Kasumi-1 (cell line): Measurements from ENCODE around the gene XPNPEP2.

ENCODE experiments used
- DNase-seq, 2 experiments: peaks; one replicate each; lab custom pipeline; 2025; lab: John Stamatoyannopoulos, UW

XPNPEP2 gene

DNA sequence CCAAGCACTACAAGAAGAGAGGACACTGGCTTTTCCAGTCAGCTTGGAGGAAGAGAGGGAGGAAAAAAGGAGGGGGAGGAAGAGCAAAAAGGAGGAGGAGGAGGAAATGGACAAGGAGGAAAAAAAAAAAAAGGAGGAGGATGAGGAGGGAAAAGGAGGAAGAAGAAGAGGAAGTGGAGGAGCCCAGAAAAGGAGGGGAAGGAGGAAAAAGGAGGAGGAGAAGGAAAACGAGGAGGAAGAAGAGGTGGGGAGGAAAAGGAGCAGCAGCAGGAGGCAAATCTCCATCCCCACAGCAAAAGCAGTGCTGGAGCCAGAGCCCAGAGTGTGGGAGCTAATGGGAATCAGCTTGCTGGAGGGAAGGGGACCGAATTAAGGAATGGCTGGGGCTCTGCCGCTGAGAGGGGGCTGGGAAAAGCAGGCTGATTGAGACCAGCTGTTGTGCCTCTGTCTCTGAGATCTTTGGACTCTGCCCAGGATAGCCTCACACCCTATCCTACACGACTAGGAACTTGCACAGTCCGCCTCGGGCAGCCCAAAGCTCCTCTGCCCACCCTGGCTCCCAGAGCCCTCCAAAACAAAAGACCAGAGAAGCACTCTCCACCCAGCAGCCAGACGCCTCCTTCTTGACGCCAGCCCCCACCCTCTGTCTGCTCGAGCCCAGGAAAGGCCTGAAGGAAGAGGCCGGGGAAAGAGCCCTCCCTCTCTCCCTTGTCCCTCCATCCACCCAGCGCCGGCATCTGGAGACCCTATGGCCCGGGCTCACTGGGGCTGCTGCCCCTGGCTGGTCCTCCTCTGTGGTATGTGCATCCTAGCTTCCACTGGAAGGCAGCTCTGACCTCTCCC lies at the start of gene XPNPEP2:
Gene XPNPEP2 (plus strand): TSS at position 514 of the 843 bp plus-strand sequence. CDS start 235 bp downstream, at position 749.
- no peak for DNase-seq

DNA sequence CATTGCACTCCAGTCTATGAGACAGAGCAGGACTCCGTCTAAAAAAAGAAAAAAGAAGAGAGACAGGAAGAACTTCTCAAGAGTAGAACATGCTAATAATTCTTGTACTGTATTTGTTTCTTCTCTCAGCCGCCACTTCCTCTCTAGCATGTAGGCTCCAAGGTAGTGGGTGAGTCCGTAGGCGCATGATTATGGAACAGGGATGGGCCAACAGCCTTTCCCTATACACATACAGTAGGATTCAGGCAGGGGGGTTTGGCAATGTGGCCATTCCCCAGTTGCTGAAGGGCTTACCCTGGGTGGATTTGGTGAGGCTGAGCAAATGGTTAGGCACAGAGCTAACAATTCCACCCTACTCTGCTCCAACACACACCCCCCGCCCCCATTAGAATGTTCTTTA lies 49.0 kb upstream of the XPNPEP2 start:
- no peak for DNase-seq

- DNase-seq, result no peak
Observed at GRCh38 chrX:129690435-129690834, 48.3 kb upstream of the XPNPEP2 start.

DNA sequence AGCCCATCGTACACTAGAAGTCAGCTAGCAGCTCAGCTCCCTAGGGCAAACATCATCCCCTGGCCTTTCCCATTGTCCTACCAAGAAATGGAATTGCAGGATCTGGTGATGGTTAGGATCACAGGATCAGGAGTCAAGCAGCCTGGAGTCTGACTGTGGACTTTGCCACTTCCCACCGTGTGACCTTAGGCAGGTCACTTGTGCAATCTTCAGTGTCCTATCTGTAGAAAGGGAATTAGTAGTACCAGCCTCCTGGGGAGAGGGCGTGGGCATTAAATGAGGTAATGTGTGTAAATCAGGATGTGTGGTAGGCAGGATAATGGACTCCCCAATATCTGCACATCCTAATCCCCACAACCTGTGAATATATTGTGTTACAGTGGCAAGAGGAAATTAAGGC lies 45.4 kb upstream of the XPNPEP2 start:
- no peak for DNase-seq

GRCh38 chrX:129694805-129695204 lies 44.0 kb upstream of the XPNPEP2 start:
- no peak for DNase-seq

- no peak for DNase-seq
Observed at GRCh38 chrX:129695535-129695934, 43.2 kb upstream of the XPNPEP2 start.

DNA sequence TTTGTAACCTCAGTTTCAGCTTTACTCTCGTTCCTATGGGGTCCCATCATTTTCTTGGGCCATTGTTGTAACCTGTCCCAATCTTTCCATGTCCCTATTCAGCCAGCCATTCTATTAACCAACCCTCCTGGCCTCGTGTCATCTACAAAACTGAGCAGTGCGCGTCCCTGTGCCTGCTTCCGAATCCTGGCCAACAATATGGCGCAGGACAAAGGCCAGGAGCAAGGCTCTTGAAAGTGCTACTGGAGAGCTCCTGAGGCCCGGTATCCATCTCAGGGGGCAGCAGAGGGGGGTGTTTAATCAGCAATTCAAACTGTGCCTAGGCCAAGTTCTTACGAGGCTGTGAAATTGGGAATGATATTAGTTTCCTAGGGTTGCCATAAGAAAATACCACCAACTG lies 42.8 kb upstream of the XPNPEP2 start:
- DNase-seq, result no peak

GRCh38 chrX:129696463-129697155 lies 42.2 kb upstream of the XPNPEP2 start:
- DNase-seq, result no peak

GRCh38 chrX:129697204-129697829 lies 41.5 kb upstream of the XPNPEP2 start:
- DNase-seq, result no peak

DNA sequence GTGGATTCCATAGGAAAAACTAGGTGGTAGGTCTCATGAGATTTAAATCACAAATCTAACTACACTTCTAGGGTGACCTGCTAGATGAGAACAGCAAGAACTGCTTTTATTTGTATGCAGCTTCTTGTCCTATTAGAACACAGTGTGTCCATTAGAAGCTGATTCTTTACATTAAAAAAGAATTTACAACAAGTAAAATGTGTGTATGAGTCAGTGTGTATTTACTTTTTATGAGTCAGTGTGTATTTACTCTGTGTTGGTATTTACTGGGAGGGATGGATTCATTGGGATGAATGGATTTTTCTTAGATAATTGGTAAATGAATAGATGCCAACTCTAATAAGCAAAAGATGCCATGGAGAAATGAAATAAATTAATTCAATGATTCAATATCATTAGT lies 40.6 kb upstream of the XPNPEP2 start:
- DNase-seq, result no peak

DNA sequence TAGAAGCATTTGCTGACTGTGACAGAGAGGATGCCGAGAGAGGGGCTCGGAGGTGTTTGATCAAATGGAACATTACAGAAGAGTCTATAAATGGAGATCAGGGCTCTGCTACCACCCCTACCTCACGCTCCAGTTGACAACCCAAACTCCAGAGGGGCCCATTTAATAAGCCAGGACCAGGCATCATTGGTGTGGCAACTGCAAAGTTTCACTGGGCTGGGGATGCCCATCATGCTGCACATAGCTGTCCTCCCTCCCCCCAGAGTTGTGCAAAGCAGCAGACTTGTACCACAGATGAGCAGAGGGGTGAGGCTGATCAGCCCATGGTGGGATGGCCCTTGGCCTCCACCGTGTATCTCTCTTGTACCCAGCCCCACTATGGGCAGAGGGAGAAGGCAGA lies 38.2 kb upstream of the XPNPEP2 start:
- DNase-seq, result no peak

- DNase-seq, result no peak
Observed at GRCh38 chrX:129701624-129702069, 37.1 kb upstream of the XPNPEP2 start.

DNA sequence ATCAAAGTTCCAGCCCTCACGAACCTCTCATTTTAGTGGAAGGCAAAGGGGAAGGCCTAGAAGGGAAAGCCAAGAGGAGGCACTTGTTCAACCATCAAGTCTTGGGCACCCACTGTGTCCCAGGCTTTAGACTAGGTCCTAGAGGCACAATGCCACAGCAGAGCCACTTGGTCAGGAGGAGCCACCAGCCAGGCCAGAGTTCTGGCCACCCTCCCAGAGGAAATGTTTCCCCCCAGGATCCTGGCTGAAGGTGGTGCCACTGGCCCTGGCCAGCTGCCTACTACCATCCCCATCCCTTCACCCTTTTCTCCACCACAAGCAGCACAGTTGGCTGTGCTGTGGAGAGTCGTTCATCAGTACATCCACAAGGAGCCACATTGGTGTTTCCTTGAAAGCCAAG lies 34.3 kb upstream of the XPNPEP2 start:
- no peak for DNase-seq

DNA sequence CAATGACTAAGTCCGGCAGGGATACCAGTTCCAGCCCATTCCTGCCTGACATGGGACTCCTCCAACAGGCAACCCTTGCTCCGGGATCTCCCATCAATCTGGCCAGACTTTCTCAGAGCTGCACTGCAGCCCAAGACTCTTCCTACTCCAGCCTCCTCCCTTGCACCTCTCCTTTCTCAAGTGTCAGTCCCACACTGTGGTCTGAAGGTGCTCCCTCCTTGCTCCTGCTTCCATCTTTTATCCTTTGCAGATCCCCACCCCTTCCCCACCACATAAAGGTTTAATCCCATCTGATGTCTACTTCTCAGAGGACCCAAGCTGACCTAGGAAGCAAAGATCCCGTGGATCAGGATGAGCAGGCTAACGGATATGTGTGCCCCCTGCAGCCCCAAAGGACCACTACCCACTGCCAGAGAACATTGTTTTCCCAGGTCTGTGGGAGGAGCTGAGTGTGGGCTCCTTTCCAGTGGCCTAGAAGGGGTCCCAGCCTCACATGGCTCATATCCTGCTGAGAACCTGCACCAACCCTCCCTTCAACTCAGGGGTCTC lies 33.3 kb upstream of the XPNPEP2 start:
- DNase-seq, result no peak

DNA sequence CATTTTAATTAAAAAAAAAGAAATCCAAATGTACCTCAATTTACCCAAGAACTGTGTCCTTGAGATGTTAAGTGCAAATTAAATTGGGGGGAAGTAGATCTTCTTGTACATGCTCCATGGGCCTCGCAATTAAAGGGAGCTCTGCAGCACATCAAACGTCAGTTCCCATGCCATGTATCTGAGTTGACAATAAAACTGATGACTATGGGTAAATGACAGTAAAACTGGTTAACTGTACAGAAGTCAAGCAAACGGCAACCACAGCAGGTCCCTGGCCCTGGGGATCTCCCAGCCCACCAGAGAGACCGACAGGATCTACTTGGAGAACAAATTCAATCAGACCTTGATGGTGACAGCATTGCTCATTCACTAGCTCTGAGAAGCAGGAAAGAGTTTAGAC lies 32.8 kb upstream of the XPNPEP2 start:
- DNase-seq, result no peak

DNA sequence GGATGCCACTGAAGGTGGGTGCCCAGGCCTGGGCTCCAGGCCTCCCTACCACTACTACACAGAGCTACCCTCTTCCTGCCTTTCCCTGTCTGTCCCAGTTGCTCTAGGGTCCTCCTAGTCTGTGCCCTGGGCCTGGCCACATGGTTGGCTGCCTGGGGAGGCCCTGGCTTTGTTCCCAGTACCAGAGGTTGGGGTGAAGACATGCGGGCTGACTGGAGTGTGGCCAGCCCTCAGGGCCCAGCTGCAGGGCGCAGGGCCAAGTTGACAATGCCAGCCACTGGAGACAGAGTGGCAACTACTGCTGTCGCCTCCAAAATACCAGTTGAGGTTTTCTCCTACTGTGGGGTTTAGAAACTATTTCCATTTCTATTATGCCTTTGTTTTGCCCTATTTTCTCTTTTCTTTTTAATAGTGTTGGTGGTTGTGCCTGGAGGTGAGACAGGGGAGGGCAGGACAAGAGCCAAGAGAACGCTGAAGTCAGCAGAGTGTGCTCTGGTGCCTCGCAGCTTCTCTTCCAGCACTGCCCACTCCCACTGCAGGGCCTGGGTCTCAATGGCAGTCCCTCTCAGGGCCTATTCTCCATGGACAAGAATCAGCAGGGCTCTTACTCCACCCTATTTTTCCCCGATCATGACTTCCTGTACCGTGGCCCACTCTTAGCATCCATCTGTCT lies 32.2 kb upstream of the XPNPEP2 start:
- DNase-seq, result no peak

DNA sequence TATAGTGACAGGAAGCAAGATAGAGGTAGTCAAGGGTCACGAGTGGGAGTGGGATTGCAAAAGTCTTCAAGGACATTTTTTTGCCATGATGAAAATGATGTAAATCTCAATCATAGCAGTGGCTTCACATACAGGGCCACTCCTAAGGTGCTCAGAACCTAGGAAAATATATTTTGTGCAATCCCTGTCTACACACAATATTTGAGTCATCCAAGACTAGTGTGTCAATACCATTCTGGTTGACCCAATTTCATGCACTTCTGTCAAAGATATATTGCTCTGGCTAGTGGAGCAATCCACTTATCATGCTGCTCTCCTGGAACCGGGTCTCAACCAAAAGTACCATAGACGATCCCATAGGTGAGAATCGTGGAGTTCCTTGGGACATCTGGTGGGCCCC lies 24.2 kb upstream of the XPNPEP2 start:
- DNase-seq, result no peak

GRCh38 chrX:129716507-129716906 lies 22.3 kb upstream of the XPNPEP2 start:
- no peak for DNase-seq

DNA sequence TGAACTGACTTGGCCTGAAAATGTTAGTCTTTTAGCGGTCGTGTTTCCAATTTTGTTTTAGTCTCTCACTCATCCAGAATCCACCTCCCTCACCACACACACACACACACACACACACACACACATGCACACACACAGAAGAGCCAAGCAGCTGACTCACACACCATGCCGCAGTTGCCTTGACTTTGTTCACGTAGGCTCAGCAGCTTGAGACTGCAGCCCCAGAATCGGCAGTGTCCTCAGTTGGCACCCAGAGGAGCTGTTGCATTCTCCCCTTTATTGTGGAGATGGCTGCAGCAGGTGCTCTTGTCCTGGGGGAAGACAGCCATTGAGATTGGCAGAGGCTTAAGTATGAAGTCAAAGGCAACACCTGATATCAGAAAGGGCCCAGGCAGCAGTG lies 20.9 kb upstream of the XPNPEP2 start:
- DNase-seq, result no peak

DNA sequence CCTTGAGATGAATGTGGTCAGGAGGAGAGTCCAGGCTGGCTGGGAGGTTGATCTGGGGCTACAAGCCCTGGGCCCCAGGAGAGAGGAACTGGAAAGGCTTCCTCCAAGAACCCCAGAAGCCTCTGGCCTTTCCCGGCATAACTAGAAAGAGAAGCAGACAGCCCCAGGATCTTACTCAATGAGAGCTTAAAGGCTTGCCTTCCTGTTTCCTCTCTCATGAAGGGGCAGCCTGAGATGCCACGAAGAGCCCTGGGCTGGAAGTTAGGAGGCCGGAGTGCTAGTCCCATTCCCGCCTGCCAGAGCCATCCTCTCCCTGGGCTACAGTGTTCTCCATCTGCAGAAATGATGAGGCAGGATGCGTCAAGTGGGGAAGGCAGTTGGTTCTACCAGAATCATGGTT lies 20.1 kb upstream of the XPNPEP2 start:
- peak in 1 of 2 experiments; percentile 25 for DNase-seq

GRCh38 chrX:129719268-129719667 lies 19.5 kb upstream of the XPNPEP2 start:
- no peak for DNase-seq

DNA sequence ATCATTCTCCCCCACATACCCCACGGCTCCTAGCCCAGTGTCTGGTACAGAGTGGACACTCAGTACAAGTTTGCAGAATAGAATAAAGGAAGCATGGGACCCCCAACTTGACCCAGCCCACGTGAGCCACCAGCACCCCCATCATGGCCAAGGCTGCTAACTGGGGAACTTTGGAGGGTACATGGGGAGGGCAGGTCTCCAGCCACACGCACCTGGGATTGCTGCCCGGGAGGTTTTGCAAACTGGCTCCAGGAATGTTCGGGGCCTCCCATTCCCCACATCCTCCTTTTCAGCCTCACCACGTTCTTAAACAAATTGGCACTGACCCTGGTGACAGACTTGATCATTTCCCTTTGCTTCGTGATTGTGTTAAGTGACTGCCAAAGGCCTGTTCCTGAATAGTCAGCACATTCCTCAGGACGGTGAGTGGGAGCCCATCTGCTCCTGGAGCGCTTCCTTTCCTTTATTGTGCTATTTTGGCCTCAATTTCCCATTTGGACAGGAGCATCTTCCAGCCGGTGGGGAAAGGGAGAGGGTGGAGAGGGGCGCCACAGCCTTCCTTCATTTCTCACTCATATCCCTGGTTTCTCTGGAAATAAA lies 18.7 kb upstream of the XPNPEP2 start:
- no peak for DNase-seq
